Activated naive CD4-positive, alpha-beta T cell treated with anti-CD3 and anti-CD28 coated beads, Interleukin-2, amount 10 ng/mL, durations not matched to agents 7 days and 5 days (primary cell): ENCODE measurements around the gene NPTN.
"Not testable (repeated sequence)": the region's sequence is repeated elsewhere in the genome, so short reads cannot be mapped to it uniquely, and the experiment has no call there.

Experiments
- CTCF ChIA-PET: fragments of 350-600 bp; sonication (Branson Sonifier 250); formaldehyde crosslinking; loops from one replicate; lab custom pipeline; 2021; ENCODE audit warnings: antibody characterized with exemption; lab: Charles Lee
- DNase-seq: peaks from one replicate; pipeline ENCODE4 v3.0.0-alpha.2; 2020
- H3K27ac Mint-ChIP-seq: one replicate; pipeline ENCODE4 v1.8.0; 2021; ENCODE audit warnings: mild to moderate bottlenecking, moderate library complexity, mixed read lengths
- H3K27me3 Mint-ChIP-seq: one replicate; pipeline ENCODE4 v1.8.0; 2021; ENCODE audit warnings: mild to moderate bottlenecking, mixed read lengths
- H3K36me3 Mint-ChIP-seq: one replicate; pipeline ENCODE4 v1.8.0; 2021; ENCODE audit warnings: mixed read lengths
- H3K4me1 Mint-ChIP-seq: one replicate; pipeline ENCODE4 v1.8.0; 2021; ENCODE audit warnings: mixed read lengths
- H3K4me3 Mint-ChIP-seq: one replicate; pipeline ENCODE4 v1.8.0; 2021; ENCODE audit warnings: mild to moderate bottlenecking, moderate library complexity, mixed read lengths
- H3K9me3 Mint-ChIP-seq: one replicate; pipeline ENCODE4 v1.8.0; 2021; ENCODE audit warnings: mixed read lengths

NPTN gene

DNA sequence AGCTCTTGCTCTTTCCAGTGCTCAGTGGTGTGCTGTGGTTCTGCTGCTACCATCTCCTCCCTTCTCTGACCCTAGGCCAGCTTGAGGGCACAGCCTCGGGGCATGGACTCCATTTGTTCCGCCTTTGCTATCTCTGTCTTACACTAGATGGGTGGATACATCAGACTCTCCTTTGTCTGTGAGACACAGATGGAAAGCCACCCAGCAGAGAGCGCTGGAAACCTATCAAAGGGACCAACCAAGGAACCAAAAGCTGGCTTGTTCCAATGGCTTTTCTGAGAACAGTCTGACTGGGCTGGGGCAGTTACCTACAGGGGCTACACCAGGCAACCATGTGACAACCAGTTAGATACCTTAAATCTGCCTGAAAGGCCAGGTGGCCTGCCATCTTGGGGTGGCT is 63.8 kb downstream of the NPTN start:
- Mint-ChIP-seq H3K36me3 (peaks cover 15% of the 10 kb centered on the region), H3K9me3 (no peaks in the 10 kb centered on the region), H3K27me3 (no peaks in the 10 kb centered on the region), H3K4me3 (no peak overlapping the region), H3K27ac (no peak overlapping the region), H3K4me1 (peaks cover 5% of the 10 kb centered on the region)
- CTCF ChIA-PET: interaction anchor here (0.9 to 4.8 kb wide), 6 partner anchors 9 to 279 kb away, joined by 3 to 42 read pairs (median 4); no protein-coding TSS in a partner anchor
- DNase-seq: no peak

DNA sequence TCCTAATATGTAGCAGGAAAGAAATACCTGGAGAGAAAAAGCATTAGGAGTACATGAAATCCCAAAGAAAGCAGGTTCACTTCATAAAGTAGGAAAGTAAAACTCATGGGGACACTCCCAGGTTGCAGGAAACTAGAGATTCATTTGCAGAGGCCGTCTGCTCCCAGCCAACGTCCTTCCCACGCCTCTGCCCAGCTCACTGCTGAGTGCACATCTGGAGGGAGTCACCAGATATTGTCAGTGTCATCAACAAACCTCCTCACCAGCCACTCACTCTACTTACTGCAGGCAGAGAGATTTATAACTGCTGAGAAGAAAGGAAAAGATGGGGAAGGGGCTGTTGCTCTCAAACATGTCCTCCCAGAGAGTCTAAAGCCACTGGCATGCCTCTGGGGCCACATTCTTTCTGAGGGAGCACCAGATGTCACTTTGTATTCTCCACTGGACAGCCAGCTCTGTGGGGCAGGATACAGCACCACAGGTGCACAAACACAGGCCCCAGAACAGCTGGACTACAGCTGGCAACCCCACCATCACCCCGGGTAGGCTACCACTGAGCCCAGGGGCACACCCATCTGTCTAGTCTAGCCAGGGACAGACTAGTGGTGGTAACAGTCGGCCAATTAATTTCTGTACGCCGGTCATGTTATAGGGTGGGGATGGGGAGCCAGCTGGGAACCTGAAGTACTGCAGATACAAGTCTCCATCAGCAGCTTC is 64.5 kb downstream of the NPTN start:
- CTCF ChIA-PET: interaction anchor here (0.9 to 4.8 kb wide), 7 partner anchors 8 to 279 kb away, joined by 3 to 42 read pairs (median 4); no protein-coding TSS in a partner anchor
- peaks cover 16% of the 10 kb centered on the region for H3K36me3 Mint-ChIP-seq
- H3K4me3 Mint-ChIP-seq: no peak overlapping the region
- H3K9me3 Mint-ChIP-seq: no peaks in the 10 kb centered on the region
- no peaks in the 10 kb centered on the region for H3K27me3 Mint-ChIP-seq
- no peak for DNase-seq
- peaks cover 8% of the 10 kb centered on the region for H3K4me1 Mint-ChIP-seq
- no peak overlapping the region for H3K27ac Mint-ChIP-seq

DNA sequence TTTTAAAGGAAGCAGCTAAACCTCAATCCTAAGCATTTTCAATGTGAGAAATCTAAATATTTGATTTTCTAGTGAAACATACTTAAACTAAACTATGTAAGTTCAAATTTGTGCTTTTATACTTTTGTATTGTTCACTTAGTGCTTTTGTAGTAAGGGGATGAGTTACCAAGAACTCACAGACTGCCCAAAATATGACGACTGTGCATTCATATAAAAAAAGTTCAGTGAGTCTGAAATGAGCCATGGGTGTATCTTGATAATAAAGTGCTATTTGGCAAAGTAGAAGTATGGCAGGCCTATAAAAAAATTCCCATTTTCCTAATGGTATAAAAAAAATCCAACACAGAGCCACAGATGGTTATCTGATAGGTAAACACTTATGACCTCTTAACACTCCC is 66.2 kb downstream of the NPTN start:
- no peak overlapping the region for H3K4me3 Mint-ChIP-seq
- H3K27me3 Mint-ChIP-seq: no peaks in the 10 kb centered on the region
- no peak for DNase-seq
- no peak overlapping the region for H3K27ac Mint-ChIP-seq
- H3K9me3 Mint-ChIP-seq: no peaks in the 10 kb centered on the region
- H3K4me1 Mint-ChIP-seq: peaks cover 8% of the 10 kb centered on the region
- CTCF ChIA-PET: interaction anchor here (1.6 kb wide), 1 partner anchor 69 kb away, joined by 11 read pairs; no protein-coding TSS in a partner anchor
- peaks cover 19% of the 10 kb centered on the region for H3K36me3 Mint-ChIP-seq

DNA sequence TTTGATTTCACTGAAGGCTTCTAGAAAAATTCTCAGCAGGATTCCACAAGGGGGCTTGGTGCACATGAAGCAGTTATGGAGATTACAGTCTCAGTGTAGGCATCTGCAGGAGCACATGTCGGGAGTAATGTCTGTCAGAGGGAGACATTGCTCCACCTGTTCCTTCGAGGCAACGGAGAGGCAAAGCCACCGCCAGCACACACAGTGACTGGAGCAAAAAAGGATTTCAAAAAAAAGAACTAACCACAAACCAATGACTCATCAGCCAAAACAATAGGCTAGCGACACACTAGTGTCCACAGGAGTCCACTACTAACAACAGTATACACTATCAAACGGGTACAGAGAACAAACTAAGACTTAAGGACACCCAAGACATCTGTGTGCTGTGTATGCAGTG is 68.9 kb downstream of the NPTN start:
- Mint-ChIP-seq H3K9me3 (no peaks in the 10 kb centered on the region), H3K4me3 (no peak overlapping the region), H3K36me3 (peaks cover 15% of the 10 kb centered on the region), H3K27ac (no peak overlapping the region), H3K27me3 (no peaks in the 10 kb centered on the region), H3K4me1 (peaks cover 6% of the 10 kb centered on the region)
- DNase-seq: no peak
- CTCF ChIA-PET: interaction anchor here (6.4 kb wide), 1 partner anchor 72 kb away, joined by 79 read pairs; no protein-coding TSS in a partner anchor

DNA sequence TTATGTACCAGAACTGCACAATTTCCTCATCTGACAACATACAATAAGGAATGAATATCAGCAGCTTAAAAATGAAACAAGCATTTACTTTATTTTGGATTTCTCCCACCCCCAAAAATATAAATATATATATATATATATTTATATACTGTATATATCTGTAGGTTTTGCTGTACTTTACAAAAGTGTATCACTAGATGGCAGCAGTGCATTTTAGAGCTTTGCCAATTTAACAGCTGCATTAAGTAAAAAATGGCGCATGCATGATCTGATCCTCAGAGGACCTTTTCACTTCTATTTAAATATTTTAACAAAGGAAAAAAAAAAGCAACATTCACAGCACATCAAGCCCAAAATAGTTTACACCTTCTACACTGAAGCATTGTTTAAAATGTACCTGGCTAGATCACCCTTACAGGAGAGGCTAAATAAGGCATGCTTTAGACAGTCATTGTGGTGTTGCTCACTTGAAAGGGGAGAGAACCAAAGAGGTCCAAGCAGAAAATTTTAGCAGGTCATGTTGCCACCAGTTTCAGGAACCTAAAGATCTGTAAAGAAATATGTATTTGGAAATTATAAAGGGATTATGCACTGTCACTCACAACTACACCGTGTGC is 72.6 kb downstream of the NPTN start:
- peaks cover 6% of the 10 kb centered on the region for H3K4me1 Mint-ChIP-seq
- no peak for DNase-seq
- H3K36me3 Mint-ChIP-seq: peaks cover 16% of the 10 kb centered on the region
- H3K4me3 Mint-ChIP-seq: no peak overlapping the region
- CTCF ChIA-PET: interaction anchor here (0.7 to 6.4 kb wide), 13 partner anchors 8 to 274 kb away, joined by 3 to 79 read pairs (median 4); no protein-coding TSS in a partner anchor
- H3K9me3 Mint-ChIP-seq: no peaks in the 10 kb centered on the region
- H3K27me3 Mint-ChIP-seq: no peaks in the 10 kb centered on the region
- no peak overlapping the region for H3K27ac Mint-ChIP-seq

DNA sequence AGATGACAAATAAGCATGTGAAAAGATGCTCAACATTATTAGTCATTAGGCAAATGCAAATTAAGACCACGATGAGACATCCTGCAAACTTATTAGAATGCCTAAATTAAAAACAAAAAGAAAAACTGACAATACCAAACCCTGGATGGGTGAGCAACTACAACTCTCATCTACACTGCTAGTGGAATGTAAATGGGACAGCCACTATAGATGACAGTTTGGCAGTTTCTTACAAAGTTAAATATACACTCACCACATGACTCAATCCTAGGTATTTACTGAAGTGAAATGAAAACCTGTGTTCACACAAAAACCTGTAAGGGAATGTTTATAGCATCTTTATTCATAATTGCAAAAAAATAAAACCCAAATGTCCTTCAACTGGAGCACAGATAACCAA is 74.7 kb downstream of the NPTN start:
- Mint-ChIP-seq H3K4me1 (no peaks in the 10 kb centered on the region), H3K4me3 (no peak overlapping the region), H3K9me3 (no peaks in the 10 kb centered on the region), H3K27me3 (no peaks in the 10 kb centered on the region), H3K36me3 (peaks cover 14% of the 10 kb centered on the region), H3K27ac (no peak overlapping the region)
- CTCF ChIA-PET: interaction anchor here (1.0 to 6.4 kb wide), 3 partner anchors 78 to 146 kb away, joined by 5 to 79 read pairs (median 40); no protein-coding TSS in a partner anchor
- DNase-seq: no peak

DNA sequence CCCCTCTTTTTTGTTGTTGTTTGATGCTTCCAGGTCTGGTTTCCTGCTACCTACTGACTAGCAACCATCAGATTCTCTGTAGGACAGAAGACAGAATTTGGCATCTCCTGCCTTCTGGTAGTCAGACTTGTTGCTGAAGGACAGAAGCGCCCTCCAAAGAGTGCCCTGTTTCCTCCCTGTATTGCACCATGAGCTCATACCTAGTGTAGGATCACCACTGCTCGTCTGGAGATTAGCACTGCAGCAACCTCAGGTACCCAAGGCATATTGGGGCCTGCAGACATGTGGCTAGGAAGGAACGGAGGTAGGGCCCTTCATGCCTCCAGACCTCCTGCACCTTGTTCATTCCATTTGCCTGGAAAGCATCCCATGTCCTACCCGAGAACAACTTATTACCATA is 78.1 kb downstream of the NPTN start:
- CTCF ChIA-PET: no interaction called here
- no peaks in the 10 kb centered on the region for H3K4me1 Mint-ChIP-seq
- no peaks in the 10 kb centered on the region for H3K27me3 Mint-ChIP-seq
- H3K36me3 Mint-ChIP-seq: peaks cover 4% of the 10 kb centered on the region
- no peak overlapping the region for H3K4me3 Mint-ChIP-seq
- no peak overlapping the region for H3K27ac Mint-ChIP-seq
- no peaks in the 10 kb centered on the region for H3K9me3 Mint-ChIP-seq
- DNase-seq: no peak

DNA sequence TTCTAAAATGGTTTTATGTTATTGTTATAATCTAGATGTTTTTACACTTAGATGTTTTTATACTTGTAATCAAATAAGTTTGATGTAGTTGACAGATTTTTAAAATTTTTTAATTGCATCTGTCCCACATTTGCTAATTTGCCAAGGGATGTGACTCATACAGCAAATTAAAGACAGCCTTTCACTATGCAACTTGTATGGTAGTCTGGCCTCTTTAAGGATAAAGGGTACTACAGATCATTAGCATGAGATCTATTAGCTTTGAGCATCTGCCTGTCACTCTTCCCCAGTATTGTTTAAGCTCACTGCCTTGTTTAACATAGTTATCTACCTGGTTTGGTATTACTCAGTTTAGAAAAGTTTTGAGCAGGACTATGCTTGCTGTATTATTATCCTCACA is 83.0 kb downstream of the NPTN start:
- no peaks in the 10 kb centered on the region for H3K36me3 Mint-ChIP-seq
- no peaks in the 10 kb centered on the region for H3K4me1 Mint-ChIP-seq
- no peak for DNase-seq
- H3K27ac Mint-ChIP-seq: no peak overlapping the region
- H3K9me3 Mint-ChIP-seq: no peaks in the 10 kb centered on the region
- H3K4me3 Mint-ChIP-seq: no peak overlapping the region
- CTCF ChIA-PET: interaction anchor here (1.0 to 2.9 kb wide), 2 partner anchors 10 to 86 kb away, joined by 3 to 9 read pairs; no protein-coding TSS in a partner anchor
- H3K27me3 Mint-ChIP-seq: no peaks in the 10 kb centered on the region

DNA sequence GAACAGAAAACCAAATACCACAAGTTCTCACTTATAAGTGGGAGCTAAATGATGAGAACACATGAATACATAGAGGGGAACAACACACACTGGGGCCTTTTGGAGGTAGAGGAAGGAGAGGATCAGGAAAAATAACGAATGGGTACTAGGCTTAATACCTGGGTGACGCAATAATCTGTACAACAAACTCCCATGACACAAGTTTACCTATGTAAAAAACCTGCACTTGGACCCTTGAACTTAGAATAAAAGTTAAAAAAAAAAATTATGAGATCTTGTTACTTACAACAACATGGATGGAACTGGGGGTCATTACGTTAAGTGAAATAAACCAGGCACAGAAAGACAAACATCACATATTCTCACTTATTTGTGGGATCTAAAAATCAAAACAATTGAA is 84.3 kb downstream of the NPTN start:
- H3K4me1 Mint-ChIP-seq, H3K36me3 Mint-ChIP-seq, H3K4me3 Mint-ChIP-seq, H3K27me3 Mint-ChIP-seq, CTCF ChIA-PET, DNase-seq, H3K27ac Mint-ChIP-seq, H3K9me3 Mint-ChIP-seq: not testable (repeated sequence)

DNA sequence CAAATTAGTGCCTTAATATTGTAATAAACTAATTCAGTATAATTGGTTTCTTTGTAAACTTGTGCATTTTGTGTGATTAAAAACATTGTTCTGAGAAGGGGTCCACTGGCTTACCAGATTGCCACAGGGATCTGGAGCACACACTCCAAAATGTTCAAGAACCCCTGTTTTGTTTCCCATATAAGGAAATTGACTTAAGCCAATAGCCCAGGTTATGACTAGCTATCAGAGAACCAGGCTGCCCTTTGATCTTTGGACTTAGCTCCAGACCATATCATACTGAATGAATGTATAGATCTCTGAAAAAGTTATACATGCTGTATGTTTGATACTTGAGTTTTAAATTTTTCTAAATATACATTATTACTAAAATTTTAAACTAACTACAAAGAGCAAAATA is 91.7 kb downstream of the NPTN start:
- CTCF ChIA-PET: interaction anchor here (0.9 kb wide), 1 partner anchor 95 kb away, joined by 3 read pairs; no protein-coding TSS in a partner anchor
- no peaks in the 10 kb centered on the region for H3K4me1 Mint-ChIP-seq
- DNase-seq: no peak
- H3K4me3 Mint-ChIP-seq: no peak overlapping the region
- H3K27ac Mint-ChIP-seq: no peak overlapping the region
- no peaks in the 10 kb centered on the region for H3K27me3 Mint-ChIP-seq
- no peaks in the 10 kb centered on the region for H3K9me3 Mint-ChIP-seq
- H3K36me3 Mint-ChIP-seq: no peaks in the 10 kb centered on the region

DNA sequence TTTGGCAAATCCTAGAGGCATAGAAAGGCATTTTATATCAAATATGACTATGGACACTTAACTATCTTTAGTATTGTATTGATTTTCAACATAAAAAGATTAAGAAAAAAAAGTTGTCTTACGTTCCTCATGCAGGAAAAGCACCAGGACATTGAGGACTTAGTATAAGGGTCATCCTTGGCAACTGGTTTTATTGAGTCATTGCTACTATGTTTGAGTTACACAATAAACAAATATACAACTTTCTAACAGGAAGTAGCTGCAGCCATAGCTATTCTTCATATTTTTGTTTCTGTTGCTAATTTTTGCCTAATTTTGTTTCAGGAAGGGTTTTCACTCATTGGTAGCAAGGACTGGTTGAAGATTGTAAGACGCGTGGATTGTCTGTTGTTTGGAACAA is 93.0 kb downstream of the NPTN start:
- no peaks in the 10 kb centered on the region for H3K27me3 Mint-ChIP-seq
- no peak overlapping the region for H3K4me3 Mint-ChIP-seq
- H3K27ac Mint-ChIP-seq: no peak overlapping the region
- CTCF ChIA-PET: interaction anchor here (0.6 kb wide), 1 partner anchor 460 kb away, joined by 3 read pairs; no protein-coding TSS in a partner anchor
- no peaks in the 10 kb centered on the region for H3K9me3 Mint-ChIP-seq
- H3K4me1 Mint-ChIP-seq: no peaks in the 10 kb centered on the region
- no peaks in the 10 kb centered on the region for H3K36me3 Mint-ChIP-seq
- no peak for DNase-seq

DNA sequence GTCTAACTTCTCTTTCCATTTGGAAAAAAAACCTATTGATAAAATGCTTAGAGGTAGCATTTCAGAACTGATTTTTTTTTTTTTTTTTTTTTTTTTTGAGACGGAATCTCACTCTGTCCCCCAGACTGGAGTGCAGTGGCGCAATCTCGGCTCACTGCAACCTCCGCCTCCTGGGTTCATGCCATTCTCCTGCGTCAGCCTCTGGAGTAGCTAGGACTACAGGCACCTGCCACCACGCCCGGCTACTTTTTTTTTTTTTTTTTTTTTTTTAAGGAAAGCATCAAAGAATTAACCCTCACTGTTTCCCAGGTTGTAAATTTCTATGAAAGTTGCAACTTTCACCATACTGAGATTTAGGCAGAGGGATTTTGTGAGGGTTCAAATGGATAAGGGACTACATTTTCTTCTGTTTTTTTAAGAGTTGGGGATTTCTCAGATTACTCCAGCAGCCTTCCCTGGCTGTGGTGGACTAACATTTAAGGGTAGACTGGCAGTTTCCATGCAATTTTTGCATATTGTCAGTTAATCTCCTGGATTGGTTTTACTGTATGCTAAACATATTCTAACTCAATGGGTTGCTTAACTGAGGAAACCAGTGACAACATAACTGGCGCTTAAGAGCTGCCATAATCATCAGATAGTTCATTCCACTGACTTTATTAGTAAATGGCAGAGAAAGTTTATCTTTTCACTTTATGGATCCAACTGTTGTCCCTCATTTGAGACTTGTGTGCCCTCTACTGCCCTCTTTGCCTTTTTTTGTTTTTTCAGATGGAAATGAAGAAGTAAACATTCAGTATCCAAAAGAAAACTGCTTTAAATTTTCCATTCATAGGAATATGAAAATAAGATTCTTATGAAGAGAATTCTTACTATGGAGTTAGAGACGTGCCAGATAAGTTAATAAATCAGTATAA is 93.7 kb downstream of the NPTN start:
- Mint-ChIP-seq H3K4me3 (no peak overlapping the region), H3K9me3 (no peaks in the 10 kb centered on the region), H3K4me1 (no peaks in the 10 kb centered on the region), H3K36me3 (no peaks in the 10 kb centered on the region), H3K27me3 (no peaks in the 10 kb centered on the region), H3K27ac (no peak overlapping the region)
- CTCF ChIA-PET: no interaction called here
- DNase-seq: no peak

DNA sequence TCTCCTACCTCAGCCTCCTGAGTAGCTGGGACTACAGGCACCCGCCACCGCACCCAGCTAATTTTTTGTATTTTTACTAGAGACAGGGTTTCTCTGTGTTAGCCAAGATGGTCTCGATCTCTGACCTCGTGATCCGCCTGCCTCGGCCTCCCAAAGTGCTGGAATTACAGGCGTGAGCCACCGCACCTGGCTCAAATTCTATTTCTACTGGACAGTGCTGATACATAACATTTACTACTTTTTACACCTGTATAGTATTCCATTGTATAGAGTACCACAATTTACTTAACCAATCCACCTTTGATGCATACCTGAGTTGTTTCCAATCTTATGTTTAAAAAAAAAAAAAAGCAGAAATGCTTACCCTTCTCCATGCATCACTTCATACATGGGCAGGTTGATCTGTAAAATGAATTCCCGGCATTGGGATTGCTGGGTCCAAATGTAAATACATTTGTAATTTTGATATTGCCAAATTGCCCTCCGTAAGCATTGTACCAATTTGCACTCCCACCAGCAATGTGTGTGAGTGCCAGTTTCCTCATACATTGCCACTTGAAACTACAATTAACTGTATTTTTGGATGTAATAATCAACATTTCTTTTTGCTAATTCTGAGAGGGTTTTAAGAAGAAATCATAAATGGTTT is 94.5 kb downstream of the NPTN start:
- Mint-ChIP-seq H3K27ac (no peak overlapping the region), H3K27me3 (no peaks in the 10 kb centered on the region), H3K9me3 (no peaks in the 10 kb centered on the region), H3K36me3 (no peaks in the 10 kb centered on the region), H3K4me3 (no peak overlapping the region), H3K4me1 (no peaks in the 10 kb centered on the region)
- DNase-seq: no peak
- CTCF ChIA-PET: no interaction called here
